Endothelial cell of hepatic sinusoid (primary cell): ENCODE data around the gene NOL4L.
"Not testable (repeated sequence)": the region's sequence is repeated elsewhere in the genome, so short reads cannot be mapped to it uniquely, and the experiment has no call there.

Experiments
- in situ Hi-C: cut with HindIII; loops from 2 replicates; pipeline ENCODE4 v1.10.0; 2017; ENCODE audit warnings: low sequenced_read_pairs

Gene NOL4L

DNA sequence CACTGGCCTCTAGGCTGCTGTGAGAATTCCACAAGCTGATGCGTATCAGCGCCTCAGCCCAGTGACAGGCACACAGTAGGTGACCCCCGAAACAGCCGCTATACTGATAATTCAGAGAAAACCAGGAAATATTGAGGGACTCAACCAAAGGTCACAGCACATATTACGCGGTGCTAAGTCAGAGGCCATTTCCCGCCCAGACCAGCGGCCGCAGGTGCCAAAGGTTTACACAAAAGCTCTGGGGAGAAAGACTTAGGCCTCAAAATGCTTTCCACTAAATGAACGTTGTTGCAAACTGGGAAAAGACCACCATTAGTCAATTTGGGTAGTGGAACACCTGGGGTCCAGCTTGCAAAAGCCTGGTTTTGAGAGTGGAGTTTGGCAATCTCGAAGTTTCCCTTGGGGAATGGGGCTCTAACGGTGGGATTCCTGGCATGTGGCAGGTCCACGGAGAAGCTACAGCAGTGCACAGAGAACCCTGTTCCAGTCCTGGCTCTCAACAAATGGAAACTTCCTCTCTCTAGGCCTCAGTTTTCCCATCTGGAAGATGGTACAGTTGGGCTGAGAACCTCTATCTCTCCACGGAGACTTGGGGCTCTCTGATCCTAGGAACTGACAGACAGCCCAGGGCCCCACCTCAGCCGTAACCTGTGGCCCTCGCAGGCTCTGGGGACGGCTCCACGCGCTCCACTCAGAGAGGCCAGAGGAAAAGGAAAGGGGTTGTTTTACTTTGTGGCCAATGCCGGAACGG is 4.7 kb downstream of the NOL4L start:
- in situ Hi-C loops: loop anchor here (10.0 kb wide), 1 partner anchor 66 kb away; no protein-coding TSS in a partner anchor

DNA sequence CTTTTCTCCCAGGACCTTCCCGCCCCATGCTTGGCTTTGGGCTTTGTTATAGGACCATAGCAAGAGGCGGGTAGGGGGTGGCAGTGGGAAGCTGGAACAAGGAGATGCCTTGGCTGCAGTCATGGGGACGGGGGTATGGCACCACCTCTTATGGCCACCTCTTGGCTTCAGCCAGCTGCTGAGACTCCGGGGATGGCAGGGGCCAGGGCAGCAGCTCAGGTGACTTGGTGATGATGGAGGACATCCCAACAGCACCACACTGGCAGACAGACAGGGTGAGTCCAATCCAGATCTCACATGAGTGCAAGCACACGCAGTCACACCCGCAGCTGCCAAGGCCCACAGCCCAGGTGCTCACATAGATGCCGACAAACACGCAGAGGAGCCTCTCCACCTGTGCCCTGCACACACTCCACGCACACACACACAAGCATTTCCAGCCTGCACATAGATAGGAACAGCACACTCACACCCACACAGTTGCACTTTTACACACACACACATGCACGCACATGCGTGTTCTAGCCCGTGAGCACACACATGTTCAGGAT is 6.2 kb downstream of the NOL4L start:
- in situ Hi-C loops: no loop called here

- in situ Hi-C loops: not testable (repeated sequence)
These were observed 7.1 kb downstream of the NOL4L start for GRCh38 chr20:32578062-32578461.

DNA sequence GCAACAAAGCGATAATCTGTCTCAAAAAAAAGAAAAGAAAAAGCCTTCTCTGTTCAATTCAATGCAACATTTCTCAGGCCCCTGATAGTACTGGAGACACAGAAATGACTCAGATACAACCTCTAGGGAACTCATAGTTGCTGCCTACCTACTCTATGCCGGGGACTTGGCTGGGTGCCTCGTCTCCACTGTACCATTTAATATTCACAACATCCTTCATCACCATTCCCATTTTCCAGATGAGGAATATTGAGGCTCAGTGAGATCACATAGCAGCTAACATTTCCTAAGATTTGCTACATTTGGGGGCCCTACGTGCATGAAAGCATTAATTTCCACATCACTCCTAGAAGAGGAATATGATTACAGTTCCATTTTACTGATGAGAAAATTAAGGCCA is 7.5 kb downstream of the NOL4L start:
- in situ Hi-C loops: no loop called here

DNA sequence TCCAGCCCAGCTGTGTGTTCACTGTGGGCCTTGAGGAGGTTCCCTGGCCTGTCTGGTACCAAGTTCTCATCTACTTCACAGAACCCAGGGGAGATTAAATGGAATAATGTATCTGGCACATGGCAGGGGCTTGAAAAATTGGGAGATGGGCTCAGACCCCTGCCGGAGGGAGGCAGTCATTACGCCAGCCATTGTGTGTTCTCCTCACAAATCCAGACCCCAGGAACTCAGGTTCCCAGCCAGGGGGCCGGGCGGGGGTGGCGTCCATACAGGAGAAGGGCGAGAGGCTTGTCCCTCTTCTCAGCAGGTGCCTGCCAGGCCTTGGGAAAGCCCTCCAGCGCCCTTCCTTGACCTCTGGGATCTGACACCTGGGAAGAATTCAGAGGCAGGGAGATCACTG is 8.1 kb downstream of the NOL4L start:
- in situ Hi-C loops: no loop called here

- in situ Hi-C loops: no loop called here
These were observed 8.6 kb downstream of the NOL4L start for GRCh38 chr20:32576560-32576959.

- in situ Hi-C loops: no loop called here
These were observed 9.3 kb downstream of the NOL4L start for GRCh38 chr20:32575805-32576204.

DNA sequence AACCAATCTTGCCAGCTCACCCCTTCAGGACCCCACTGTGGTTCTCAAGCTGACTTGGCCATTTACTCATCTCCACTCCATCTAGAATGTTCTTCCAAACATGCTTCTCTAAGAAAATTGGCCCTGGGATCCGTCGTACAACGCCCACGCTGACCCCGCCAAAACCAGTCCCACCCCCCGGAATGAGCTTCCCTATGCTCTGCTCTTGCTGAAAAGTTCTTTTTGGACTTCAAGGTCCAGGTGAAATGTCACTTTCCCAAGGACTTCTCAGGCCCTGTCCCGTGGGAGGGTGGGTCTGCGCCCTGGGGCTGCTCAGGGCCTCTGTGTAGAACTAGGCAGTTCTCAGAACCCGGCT is 9.9 kb downstream of the NOL4L start:
- in situ Hi-C loops: no loop called here

DNA sequence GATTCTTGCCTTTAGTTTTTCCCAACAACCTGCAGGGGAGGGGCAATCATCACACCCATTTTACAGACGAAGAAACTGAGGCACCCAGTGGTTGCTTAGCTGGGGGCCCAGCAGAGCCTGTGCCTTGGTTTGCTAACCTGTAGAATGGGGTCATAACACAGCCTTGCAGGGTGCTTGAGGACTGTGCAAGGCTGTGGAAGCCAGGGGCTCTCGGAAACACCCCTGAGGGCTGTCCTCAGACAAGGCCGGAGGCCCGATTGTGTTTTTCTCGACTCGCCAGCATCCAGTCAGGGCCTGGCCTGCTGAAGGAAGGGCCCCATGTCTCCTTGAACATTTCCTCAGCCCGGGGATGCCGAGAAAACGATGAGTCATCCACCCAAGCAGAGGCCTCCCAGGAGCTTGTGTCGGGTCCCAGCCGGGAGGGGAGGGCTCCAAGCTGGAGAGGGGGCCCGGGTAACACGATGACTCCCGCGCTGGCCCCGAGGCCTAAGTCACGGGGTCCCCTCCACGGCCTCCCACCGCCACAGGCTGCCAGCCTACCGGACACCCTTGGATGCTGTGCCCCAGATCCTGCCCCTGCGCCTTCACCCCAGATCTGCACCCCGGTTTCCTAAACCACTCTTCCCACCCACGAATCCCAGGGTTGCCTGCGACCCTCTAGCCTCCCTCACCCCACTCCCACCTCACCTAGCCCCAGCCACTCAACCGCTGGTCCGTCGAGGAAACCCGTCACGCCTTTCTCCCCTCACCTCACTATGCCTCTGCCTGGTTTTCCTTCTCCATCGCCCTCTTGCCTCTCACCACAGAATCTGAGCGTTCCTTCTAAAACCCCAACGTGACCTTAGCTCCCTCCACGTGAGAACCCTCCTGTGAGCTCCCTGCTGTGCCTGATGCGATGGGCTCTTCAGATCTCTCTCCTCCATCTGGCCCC is 10.6 kb downstream of the NOL4L start:
- in situ Hi-C loops: no loop called here

DNA sequence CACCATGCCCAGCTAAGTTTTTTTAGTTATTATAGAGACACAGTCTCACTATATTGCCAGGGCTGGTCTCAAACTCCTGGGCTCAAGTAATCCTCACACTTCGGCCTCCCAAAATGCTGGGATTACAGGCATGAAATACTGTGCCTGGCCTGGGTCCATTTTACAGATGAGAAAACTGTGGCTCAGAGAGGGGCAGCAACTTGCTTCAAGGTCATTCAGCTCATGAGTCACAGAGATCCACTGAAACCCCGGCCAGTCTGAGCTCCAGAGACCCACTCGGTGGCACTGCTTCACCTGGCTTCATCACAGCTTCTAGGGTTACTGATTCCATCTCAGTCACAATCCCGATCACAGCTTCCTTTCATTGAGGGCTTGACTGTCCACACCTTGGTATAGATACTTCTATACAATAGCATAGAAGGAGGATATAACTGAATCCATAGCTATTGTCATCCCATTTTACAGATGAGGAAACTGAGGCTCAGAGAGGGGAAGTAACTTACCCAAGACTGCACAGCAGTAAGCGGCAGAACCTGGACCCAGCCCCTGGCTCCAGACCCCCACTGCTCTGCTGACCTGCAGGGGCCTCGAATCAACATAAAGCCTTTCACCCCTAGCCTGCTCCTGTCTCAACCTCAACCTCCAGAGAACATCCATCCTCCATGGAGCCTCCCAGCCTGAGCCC is 11.8 kb downstream of the NOL4L start:
- in situ Hi-C loops: no loop called here

GRCh38 chr20:32572271-32572968 is 12.7 kb downstream of the NOL4L start:
- in situ Hi-C loops: no loop called here

DNA sequence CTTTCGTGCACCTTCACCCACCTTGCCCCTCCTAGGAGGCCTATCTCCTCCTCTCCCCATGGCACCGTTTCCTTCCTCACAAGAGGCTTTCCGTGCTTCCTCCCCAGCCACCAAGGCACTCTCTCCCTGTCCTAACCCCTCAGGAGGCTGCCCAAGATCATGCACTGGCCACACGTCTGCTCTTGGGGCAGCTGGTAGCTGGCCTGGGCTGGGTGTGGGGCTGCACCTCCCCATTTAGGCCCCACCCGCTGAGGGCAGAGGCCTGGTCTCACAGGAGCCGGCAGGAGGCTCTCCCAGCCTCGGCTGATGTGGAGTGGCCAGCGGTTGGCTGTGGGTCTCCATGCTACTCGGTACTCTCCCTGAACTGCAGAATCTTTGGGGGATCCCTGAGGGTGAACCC is 13.6 kb downstream of the NOL4L start:
- in situ Hi-C loops: no loop called here

DNA sequence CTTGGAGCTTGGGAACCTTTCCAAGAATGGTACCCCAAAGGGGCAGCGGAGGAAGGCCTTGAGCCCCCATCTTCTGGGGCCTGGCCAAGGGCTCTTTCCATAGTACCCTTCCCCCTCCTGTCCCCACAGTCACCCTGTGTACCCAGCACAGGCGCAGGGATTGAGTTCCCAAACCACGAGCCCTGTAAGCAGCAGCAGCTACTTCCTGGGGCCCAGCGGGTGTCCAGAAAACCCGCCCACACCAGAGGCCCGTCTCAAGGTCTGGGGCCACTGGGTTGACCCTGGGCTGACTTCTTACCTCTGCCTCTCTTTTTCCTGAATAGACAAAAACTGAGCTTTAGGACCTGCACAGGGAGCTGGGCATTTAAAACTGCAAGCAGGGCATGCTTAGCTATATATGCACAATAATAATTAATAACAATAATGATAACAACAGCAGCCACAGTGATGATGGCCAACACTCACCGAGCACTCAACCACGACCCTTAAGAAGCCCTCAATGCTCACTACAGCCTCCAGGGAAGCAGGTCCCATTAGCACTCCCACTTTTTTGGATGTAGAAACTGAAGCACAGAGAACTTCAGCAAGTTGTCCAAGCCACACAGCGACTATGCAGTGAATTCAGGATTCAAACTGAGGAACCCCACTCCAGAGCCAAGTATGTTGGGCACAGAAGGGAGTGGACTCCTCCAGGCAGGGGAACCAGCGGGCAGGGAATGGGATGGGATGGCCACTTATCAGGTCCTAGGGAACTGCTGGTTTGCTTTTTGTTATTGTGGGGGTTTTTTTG is 14.5 kb downstream of the NOL4L start:
- in situ Hi-C loops: no loop called here

GRCh38 chr20:32569380-32570305 is 15.5 kb downstream of the NOL4L start:
- in situ Hi-C loops: no loop called here

GRCh38 chr20:32569018-32569379 is 16.1 kb downstream of the NOL4L start:
- in situ Hi-C loops: no loop called here

GRCh38 chr20:32567384-32568178 is 17.6 kb downstream of the NOL4L start:
- in situ Hi-C loops: no loop called here

- in situ Hi-C loops: no loop called here
These were observed 18.5 kb downstream of the NOL4L start for GRCh38 chr20:32566379-32567374.
